ENCODE measurements around the gene MAP3K8. TPM values are rescaled to one million over a fixed set of nuclear protein-coding genes. Genes with fewer than 3 reads are reported as not detected.

The MAP3K8 gene
- total RNA-seq, 1 donor from 2014 or later = 11.5 TPM

- H3K27ac Mint-ChIP-seq (ENCODE audit: unreplicated experiment) = no peak overlapping the region
- H3K36me3 Mint-ChIP-seq (ENCODE audit: unreplicated experiment) = peaks cover 21% of the 10 kb centered on the region
- peaks cover 42% of the 10 kb centered on the region for H3K4me1 Mint-ChIP-seq (ENCODE audit: unreplicated experiment)
- H3K9me3 Mint-ChIP-seq (ENCODE audit: unreplicated experiment) = no peaks in the 10 kb centered on the region
- H3K27me3 Mint-ChIP-seq (ENCODE audit: unreplicated experiment) = no peaks in the 10 kb centered on the region
- peak; percentile 27 for DNase-seq (ENCODE audit: extremely low spot score, unreplicated experiment)
- TF ChIP-seq CTCF (IDR thresholded peaks at IDR 0.05) = no peak
- no peak overlapping the region for H3K4me3 Mint-ChIP-seq (ENCODE audit: unreplicated experiment)
These were observed 26.1 kb downstream of the MAP3K8 start for GRCh38 chr10:30460121-30460520.

GRCh38 chr10:30462513-30462912 lies 28.5 kb downstream of the MAP3K8 start:
- no peaks in the 10 kb centered on the region for H3K27me3 Mint-ChIP-seq (ENCODE audit: unreplicated experiment)
- H3K9me3 Mint-ChIP-seq (ENCODE audit: unreplicated experiment) = no peaks in the 10 kb centered on the region
- H3K4me1 Mint-ChIP-seq (ENCODE audit: unreplicated experiment) = peaks cover 38% of the 10 kb centered on the region
- H3K4me3 Mint-ChIP-seq (ENCODE audit: unreplicated experiment) = no peak overlapping the region
- H3K36me3 Mint-ChIP-seq (ENCODE audit: unreplicated experiment) = peaks cover 21% of the 10 kb centered on the region
- peak; percentile 15 for DNase-seq (ENCODE audit: extremely low spot score, unreplicated experiment)
- TF ChIP-seq CTCF (IDR thresholded peaks at IDR 0.05) = no peak
- H3K27ac Mint-ChIP-seq (ENCODE audit: unreplicated experiment) = no peak overlapping the region

GRCh38 chr10:30463944-30464451 lies 30.0 kb downstream of the MAP3K8 start:
- peak overlapping the region; percentile 52 for H3K27ac Mint-ChIP-seq (ENCODE audit: unreplicated experiment)
- no peaks in the 10 kb centered on the region for H3K9me3 Mint-ChIP-seq (ENCODE audit: unreplicated experiment)
- H3K4me1 Mint-ChIP-seq (ENCODE audit: unreplicated experiment) = peaks cover 34% of the 10 kb centered on the region
- no peaks in the 10 kb centered on the region for H3K27me3 Mint-ChIP-seq (ENCODE audit: unreplicated experiment)
- peak; percentile 36 for DNase-seq (ENCODE audit: extremely low spot score, unreplicated experiment)
- peaks cover 21% of the 10 kb centered on the region for H3K36me3 Mint-ChIP-seq (ENCODE audit: unreplicated experiment)
- no peak for TF ChIP-seq CTCF (IDR thresholded peaks at IDR 0.05)
- H3K4me3 Mint-ChIP-seq (ENCODE audit: unreplicated experiment) = no peak overlapping the region

GRCh38 chr10:30464675-30465074 lies 30.7 kb downstream of the MAP3K8 start:
- peak; percentile 53 for DNase-seq (ENCODE audit: extremely low spot score, unreplicated experiment)
- H3K4me1 Mint-ChIP-seq (ENCODE audit: unreplicated experiment) = peaks cover 29% of the 10 kb centered on the region
- TF ChIP-seq CTCF (IDR thresholded peaks at IDR 0.05) = no peak
- H3K27ac Mint-ChIP-seq (ENCODE audit: unreplicated experiment) = peak overlapping the region; percentile 52
- no peaks in the 10 kb centered on the region for H3K27me3 Mint-ChIP-seq (ENCODE audit: unreplicated experiment)
- H3K36me3 Mint-ChIP-seq (ENCODE audit: unreplicated experiment) = peaks cover 21% of the 10 kb centered on the region
- H3K9me3 Mint-ChIP-seq (ENCODE audit: unreplicated experiment) = no peaks in the 10 kb centered on the region
- H3K4me3 Mint-ChIP-seq (ENCODE audit: unreplicated experiment) = no peak overlapping the region

- no peak for TF ChIP-seq CTCF (IDR thresholded peaks at IDR 0.05)
- Mint-ChIP-seq H3K4me1 (ENCODE audit: unreplicated experiment) (peaks cover 26% of the 10 kb centered on the region), H3K4me3 (ENCODE audit: unreplicated experiment) (no peak overlapping the region), H3K27me3 (ENCODE audit: unreplicated experiment) (no peaks in the 10 kb centered on the region), H3K27ac (ENCODE audit: unreplicated experiment) (no peak overlapping the region), H3K9me3 (ENCODE audit: unreplicated experiment) (no peaks in the 10 kb centered on the region), H3K36me3 (ENCODE audit: unreplicated experiment) (peaks cover 8% of the 10 kb centered on the region)
- DNase-seq (ENCODE audit: extremely low spot score, unreplicated experiment) = no peak
These were observed 32.5 kb downstream of the MAP3K8 start for GRCh38 chr10:30466445-30466844.
